GM20431 (cell line): Measurements from ENCODE around the gene POU6F2.
"Not testable (repeated sequence)": the region's sequence is repeated elsewhere in the genome, so short reads cannot be mapped to it uniquely, and the experiment has no call there.

Source experiments
- in situ Hi-C: fragments of 300-500 bp; cut with MseI, MboI; formaldehyde crosslinking; loops from one replicate; pipeline ENCODE4 v1.15.0; 2020; ENCODE audit warnings: low sequenced_read_pairs; ENCODE audit not compliant: unreplicated experiment

POU6F2 gene

GRCh38 chr7:38975944-38976392, 1.7 kb upstream of the POU6F2 start:
- in situ Hi-C loops, result no loop called here

GRCh38 chr7:38978491-38978890, 782 bp downstream of the POU6F2 start:
- in situ Hi-C loops, result no loop called here

- in situ Hi-C loops, result no loop called here
Observed at GRCh38 chr7:38992203-38992602, 14.5 kb downstream of the POU6F2 start.

GRCh38 chr7:39001595-39001994, 23.9 kb downstream of the POU6F2 start:
- in situ Hi-C loops, result no loop called here

- in situ Hi-C loops, result no loop called here
Observed at GRCh38 chr7:39002755-39003154, 25.0 kb downstream of the POU6F2 start.

GRCh38 chr7:39005036-39005435, 27.3 kb downstream of the POU6F2 start:
- in situ Hi-C loops, result no loop called here

- in situ Hi-C loops, result no loop called here
Observed at GRCh38 chr7:39005461-39005860, 27.8 kb downstream of the POU6F2 start.

GRCh38 chr7:39013049-39013939, 35.6 kb downstream of the POU6F2 start:
- in situ Hi-C loops, result not testable (repeated sequence)

- in situ Hi-C loops, result no loop called here
Observed at GRCh38 chr7:39016609-39017008, 38.9 kb downstream of the POU6F2 start.

- in situ Hi-C loops, result no loop called here
Observed at GRCh38 chr7:39017369-39017915, 39.7 kb downstream of the POU6F2 start.

GRCh38 chr7:39022796-39023195, 45.1 kb downstream of the POU6F2 start:
- in situ Hi-C loops, result no loop called here

- in situ Hi-C loops, result no loop called here
Observed at GRCh38 chr7:39027491-39027890, 49.8 kb downstream of the POU6F2 start.

GRCh38 chr7:39033885-39034624, 56.3 kb downstream of the POU6F2 start:
- in situ Hi-C loops, result no loop called here

- in situ Hi-C loops, result no loop called here
Observed at GRCh38 chr7:39035156-39035555, 57.4 kb downstream of the POU6F2 start.

- in situ Hi-C loops, result no loop called here
Observed at GRCh38 chr7:39035903-39036302, 58.2 kb downstream of the POU6F2 start.

- in situ Hi-C loops, result no loop called here
Observed at GRCh38 chr7:39042670-39043069, 65.0 kb downstream of the POU6F2 start.

GRCh38 chr7:39043531-39043930, 65.8 kb downstream of the POU6F2 start:
- in situ Hi-C loops, result no loop called here

GRCh38 chr7:39044489-39044888, 66.8 kb downstream of the POU6F2 start:
- in situ Hi-C loops, result no loop called here

GRCh38 chr7:39045231-39045630, 67.5 kb downstream of the POU6F2 start:
- in situ Hi-C loops, result no loop called here

GRCh38 chr7:39051279-39051678, 73.6 kb downstream of the POU6F2 start:
- in situ Hi-C loops, result no loop called here

- in situ Hi-C loops, result no loop called here
Observed at GRCh38 chr7:39051707-39052106, 74.0 kb downstream of the POU6F2 start.
